Measurements from ENCODE around the gene SLC24A1. TPM values are rescaled to one million over a fixed set of nuclear protein-coding genes. Genes with fewer than 3 reads are reported as not detected.

The SLC24A1 gene
- total and polyA plus RNA-seq, 2 experiments from 2014 or later, result 4.9 to 7.2 TPM

DNA sequence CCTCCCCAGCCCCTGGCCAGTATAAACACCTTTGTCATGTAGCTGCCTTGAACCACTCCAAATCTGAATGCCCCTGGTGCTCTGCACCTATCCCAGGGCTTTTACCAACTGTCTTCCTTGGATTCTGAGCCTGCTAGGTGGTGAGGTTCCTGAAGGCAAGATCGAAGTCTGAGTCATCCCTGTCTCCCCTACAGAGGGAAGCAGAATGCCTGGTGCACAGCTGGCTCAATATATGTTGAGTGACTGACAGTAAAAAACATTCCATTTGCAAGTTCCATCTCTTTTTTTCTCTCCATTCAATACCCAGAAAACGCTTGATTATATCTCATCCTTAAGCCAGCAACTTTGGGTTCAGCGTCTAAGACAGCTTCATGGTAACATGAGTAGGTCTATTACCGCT lies 24.7 kb downstream of the SLC24A1 start:
- DNase-seq, result no peak
- in situ Hi-C loops (cut with MboI), result no loop called here

GRCh38 chr15:65650312-65651041 lies 28.7 kb downstream of the SLC24A1 start:
- no peak overlapping the region for H3K27ac ChIP-seq
- 93 to 94% methylated on average over 9 to 12 of the region's 12 CpGs for WGBS, 2 experiments (ENCODE audit: low coverage in 1 of 2, low lambda C conversion rate in 2 of 2, missing lambda C conversion rate in 2 of 2)
- no peak overlapping the region for H2AFZ ChIP-seq
- in situ Hi-C loops (cut with MboI), result no loop called here
- TF ChIP-seq EZH2 (IDR thresholded peaks at IDR 0.05; ENCODE audit: insufficient read depth, poor library complexity, severe bottlenecking) (no peak), EZH2phosphoT487 (IDR thresholded peaks at IDR 0.05; ENCODE audit: insufficient read depth, low read depth) (no peak)
- no peak overlapping the region for H3K4me2 ChIP-seq (ENCODE audit: unreplicated experiment)
- peaks cover 27% of the 10 kb centered on the region for H3K4me1 ChIP-seq (ENCODE audit: insufficient read depth)
- no peaks in the 10 kb centered on the region for H3K79me2 ChIP-seq (ENCODE audit: insufficient read depth)
- no peak overlapping the region for H3K9ac ChIP-seq
- no peaks in the 10 kb centered on the region for H3K9me2 ChIP-seq (ENCODE audit: insufficient read depth)
- peaks cover 24% of the 10 kb centered on the region for H3F3A ChIP-seq (ENCODE audit: insufficient read depth)
- DNase-seq, result no peak
- no peaks in the 10 kb centered on the region for H3K36me3 ChIP-seq (ENCODE audit: low read depth)
- no peaks in the 10 kb centered on the region for H3K27me3 ChIP-seq (replicated peaks; ENCODE audit: insufficient read depth)
- H3K9me3 ChIP-seq (ENCODE audit: low read depth), result no peaks in the 10 kb centered on the region
- H3K4me3 ChIP-seq, result no peak overlapping the region
- H4K20me1 ChIP-seq (ENCODE audit: insufficient read depth), result no peaks in the 10 kb centered on the region

More for the DNA sequence above, 24.7 kb downstream of the SLC24A1 start:
- Histone ChIP-seq H3K4me3 (no peak overlapping the region), H3K27me3 (replicated peaks; ENCODE audit: insufficient read depth) (no peaks in the 10 kb centered on the region), H3K36me3 (ENCODE audit: low read depth) (no peaks in the 10 kb centered on the region), H4K20me1 (ENCODE audit: insufficient read depth) (no peaks in the 10 kb centered on the region), H3K9ac (no peak overlapping the region), H3K4me2 (ENCODE audit: unreplicated experiment) (no peak overlapping the region), H3K79me2 (ENCODE audit: insufficient read depth) (no peaks in the 10 kb centered on the region), H3K4me1 (ENCODE audit: insufficient read depth) (peaks cover 5% of the 10 kb centered on the region), H3K9me2 (ENCODE audit: insufficient read depth) (no peaks in the 10 kb centered on the region), H3K9me3 (ENCODE audit: low read depth) (no peaks in the 10 kb centered on the region), H2AFZ (no peak overlapping the region), H3F3A (ENCODE audit: insufficient read depth) (no peaks in the 10 kb centered on the region), H3K27ac (no peak overlapping the region)
- WGBS, 2 experiments (ENCODE audit: low coverage in 1 of 2, low lambda C conversion rate in 2 of 2, missing lambda C conversion rate in 2 of 2), result 63 to 73% methylated on average over 4 of the region's 4 CpGs
- no peak for TF ChIP-seq EZH2phosphoT487 (IDR thresholded peaks at IDR 0.05; ENCODE audit: insufficient read depth, low read depth)
- no peak for TF ChIP-seq EZH2 (IDR thresholded peaks at IDR 0.05; ENCODE audit: insufficient read depth, poor library complexity, severe bottlenecking)

- 91 to 100% methylated on average over 1 of the region's 1 CpG for WGBS, 2 experiments (ENCODE audit: low coverage in 1 of 2, low lambda C conversion rate in 2 of 2, missing lambda C conversion rate in 2 of 2)
- H3K79me2 ChIP-seq (ENCODE audit: insufficient read depth), result no peaks in the 10 kb centered on the region
- in situ Hi-C loops (cut with MboI), result no loop called here
- no peaks in the 10 kb centered on the region for H3K9me2 ChIP-seq (ENCODE audit: insufficient read depth)
- H3F3A ChIP-seq (ENCODE audit: insufficient read depth), result peaks cover 28% of the 10 kb centered on the region
- H4K20me1 ChIP-seq (ENCODE audit: insufficient read depth), result no peaks in the 10 kb centered on the region
- no peak overlapping the region for H3K4me2 ChIP-seq (ENCODE audit: unreplicated experiment)
- DNase-seq, result no peak
- H2AFZ ChIP-seq, result no peak overlapping the region
- no peak overlapping the region for H3K27ac ChIP-seq
- no peaks in the 10 kb centered on the region for H3K27me3 ChIP-seq (replicated peaks; ENCODE audit: insufficient read depth)
- no peaks in the 10 kb centered on the region for H3K36me3 ChIP-seq (ENCODE audit: low read depth)
- no peak overlapping the region for H3K4me3 ChIP-seq
- no peaks in the 10 kb centered on the region for H3K9me3 ChIP-seq (ENCODE audit: low read depth)
- H3K9ac ChIP-seq, result no peak overlapping the region
- TF ChIP-seq EZH2phosphoT487 (IDR thresholded peaks at IDR 0.05; ENCODE audit: insufficient read depth, low read depth), result no peak
- no peak for TF ChIP-seq EZH2 (IDR thresholded peaks at IDR 0.05; ENCODE audit: insufficient read depth, poor library complexity, severe bottlenecking)
- H3K4me1 ChIP-seq (ENCODE audit: insufficient read depth), result peaks cover 30% of the 10 kb centered on the region
Observed at GRCh38 chr15:65651042-65651322, 29.2 kb downstream of the SLC24A1 start.

GRCh38 chr15:65651831-65652749 lies 30.4 kb downstream of the SLC24A1 start:
- Histone ChIP-seq H3K4me3 (no peak overlapping the region), H3K4me2 (ENCODE audit: unreplicated experiment) (no peak overlapping the region), H4K20me1 (ENCODE audit: insufficient read depth) (no peaks in the 10 kb centered on the region), H3K9ac (no peak overlapping the region), H3F3A (ENCODE audit: insufficient read depth) (peaks cover 28% of the 10 kb centered on the region), H3K9me2 (ENCODE audit: insufficient read depth) (no peaks in the 10 kb centered on the region), H3K27me3 (replicated peaks; ENCODE audit: insufficient read depth) (no peaks in the 10 kb centered on the region), H3K79me2 (ENCODE audit: insufficient read depth) (no peaks in the 10 kb centered on the region), H2AFZ (no peak overlapping the region), H3K9me3 (ENCODE audit: low read depth) (no peaks in the 10 kb centered on the region), H3K36me3 (ENCODE audit: low read depth) (no peaks in the 10 kb centered on the region), H3K27ac (no peak overlapping the region), H3K4me1 (ENCODE audit: insufficient read depth) (peaks cover 30% of the 10 kb centered on the region)
- 88% methylated on average over 11 of the region's 11 CpGs for WGBS, 2 experiments (ENCODE audit: low coverage in 1 of 2, low lambda C conversion rate in 2 of 2, missing lambda C conversion rate in 2 of 2)
- TF ChIP-seq EZH2 (IDR thresholded peaks at IDR 0.05; ENCODE audit: insufficient read depth, poor library complexity, severe bottlenecking) (no peak), EZH2phosphoT487 (IDR thresholded peaks at IDR 0.05; ENCODE audit: insufficient read depth, low read depth) (no peak)
- DNase-seq, result no peak
- in situ Hi-C loops (cut with MboI), result no loop called here

Data from GM23248 (cell line).